Measurements from ENCODE around the gene SRP14.

DNA sequence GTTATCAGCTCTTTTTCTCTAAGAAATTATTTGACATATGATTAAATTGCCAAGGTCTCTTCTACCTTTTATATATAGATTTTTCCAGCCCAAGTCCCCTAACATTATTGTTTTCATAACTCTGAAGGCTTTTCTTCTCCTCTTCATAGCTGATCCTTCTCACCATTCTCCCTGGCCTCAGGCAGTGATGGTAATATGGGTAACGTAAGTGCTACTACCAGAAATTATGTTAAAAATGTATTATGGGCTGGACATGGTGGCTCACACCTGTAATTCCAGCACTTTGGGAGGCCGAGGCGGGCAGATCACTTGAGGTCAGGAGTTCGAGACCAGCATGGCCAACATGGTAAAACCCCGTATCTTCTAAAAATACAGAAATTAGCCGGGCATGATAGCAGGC is 40.5 kb upstream of the SRP14 start:
- TF ChIP-seq POLR2A (IDR thresholded peaks at IDR 0.05) (no peak), CTCF (IDR thresholded peaks at IDR 0.05) (no peak)
